DOHH2 (cell line): ENCODE data around the gene NPBWR2.

Experiments used
- H3F3A ChIP-seq: fragments of 200-600 bp; sonication (generic), shearing (Covaris generic); 2 replicates; pipeline ENCODE4 v1.6.0; 2016; ENCODE audit warnings: antibody characterized with exemption, mild to moderate bottlenecking; ENCODE audit not compliant: control insufficient read depth, insufficient read depth
- H3K27ac ChIP-seq: fragments of 200-600 bp; sonication (generic); 2 replicates; pipeline ENCODE4 v1.5.1; 2014; ENCODE audit warnings: low read depth, mild to moderate bottlenecking, low read length, moderate library complexity
- H3K27me3 ChIP-seq: fragments of 200-600 bp; sonication (generic); 2 replicates; pipeline ENCODE4 v1.6.1; 2014; ENCODE audit warnings: mild to moderate bottlenecking, low read length, mixed read lengths; ENCODE audit not compliant: control insufficient read depth
- H3K36me3 ChIP-seq: fragments of 200-600 bp; sonication (generic); 2 replicates; pipeline ENCODE4 v1.6.1; 2014; ENCODE audit warnings: mild to moderate bottlenecking, low read length, moderate library complexity, mixed read lengths; ENCODE audit not compliant: control insufficient read depth
- H3K4me1 ChIP-seq: fragments of 200-600 bp; sonication (generic); 2 replicates; pipeline ENCODE4 v1.6.1; 2014; ENCODE audit warnings: mild to moderate bottlenecking, low read length, mixed read lengths; ENCODE audit not compliant: control insufficient read depth
- H3K4me2 ChIP-seq: fragments of 200-600 bp; sonication (generic); 2 replicates; pipeline ENCODE4 v1.6.0; 2014; ENCODE audit warnings: mild to moderate bottlenecking, low read length, moderate library complexity
- H3K4me3 ChIP-seq: fragments of 200-600 bp; sonication (generic); 2 replicates; pipeline ENCODE4 v1.5.1; 2014; ENCODE audit warnings: mild to moderate bottlenecking, low read length, mixed read lengths
- H3K79me2 ChIP-seq: fragments of 200-600 bp; sonication (generic); 2 replicates; pipeline ENCODE4 v1.6.1; 2014; ENCODE audit warnings: mild to moderate bottlenecking, low read length, mixed read lengths; ENCODE audit not compliant: control insufficient read depth
- H3K9me2 ChIP-seq: fragments of 200-600 bp; sonication (generic); replicated peaks from 2 replicates; pipeline ENCODE4 v1.6.1; 2014; ENCODE audit warnings: mild to moderate bottlenecking, low read length, mixed read lengths; ENCODE audit not compliant: control insufficient read depth
- H3K9me3 ChIP-seq: fragments of 200-600 bp; sonication (generic); 2 replicates; pipeline ENCODE4 v1.6.1; 2014; ENCODE audit warnings: antibody characterized with exemption, low read length, mixed read lengths; ENCODE audit not compliant: control insufficient read depth, insufficient read depth
- H4K20me1 ChIP-seq: fragments of 200-600 bp; sonication (generic); 2 replicates; pipeline ENCODE4 v1.6.0; 2014; ENCODE audit warnings: low read depth, mild to moderate bottlenecking, antibody characterized with exemption, low read length, moderate library complexity; ENCODE audit not compliant: control insufficient read depth, insufficient read depth
- EZH2phosphoT487 ChIP-seq: fragments of 200-600 bp; sonication (generic); IDR thresholded peaks from 2 replicates; pipeline ENCODE4 v1.6.1; 2017; ENCODE audit warnings: borderline replicate concordance, mild to moderate bottlenecking, antibody characterized with exemption, low read length, moderate library complexity, mixed read lengths
- TF ChIP-seq, protein P1 (sequence below): fragments of 200-600 bp; sonication (generic); IDR thresholded peaks from one replicate; pipeline ENCODE4 v1.5.1; 2014; ENCODE audit warnings: antibody characterized with exemption, mild to moderate bottlenecking, low read depth, low read length; ENCODE audit not compliant: poor library complexity, severe bottlenecking

NPBWR2 gene

DNA sequence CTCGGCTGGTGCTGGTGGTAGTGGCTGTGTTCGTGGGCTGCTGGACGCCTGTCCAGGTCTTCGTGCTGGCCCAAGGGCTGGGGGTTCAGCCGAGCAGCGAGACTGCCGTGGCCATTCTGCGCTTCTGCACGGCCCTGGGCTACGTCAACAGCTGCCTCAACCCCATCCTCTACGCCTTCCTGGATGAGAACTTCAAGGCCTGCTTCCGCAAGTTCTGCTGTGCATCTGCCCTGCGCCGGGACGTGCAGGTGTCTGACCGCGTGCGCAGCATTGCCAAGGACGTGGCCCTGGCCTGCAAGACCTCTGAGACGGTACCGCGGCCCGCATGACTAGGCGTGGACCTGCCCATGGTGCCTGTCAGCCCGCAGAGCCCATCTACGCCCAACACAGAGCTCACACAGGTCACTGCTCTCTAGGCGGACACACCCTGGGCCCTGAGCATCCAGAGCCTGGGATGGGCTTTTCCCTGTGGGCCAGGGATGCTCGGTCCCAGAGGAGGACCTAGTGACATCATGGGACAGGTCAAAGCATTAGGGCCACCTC lies 8.8 kb downstream of the NPBWR2 start:
- H3K36me3 ChIP-seq, result no peaks in the 10 kb centered on the region
- H3F3A ChIP-seq, result peaks cover 5% of the 10 kb centered on the region; the same call in 1 of the 2 replicates
- H3K4me2 ChIP-seq, result no peak overlapping the region
- no peak overlapping the region for H3K4me3 ChIP-seq
- H3K9me2 ChIP-seq, result no peaks in the 10 kb centered on the region
- H3K27me3 ChIP-seq, result peaks cover 13% of the 10 kb centered on the region
- H3K79me2 ChIP-seq, result no peaks in the 10 kb centered on the region
- TF ChIP-seq EZH2phosphoT487, result no peak
- TF ChIP-seq, protein P1, sequence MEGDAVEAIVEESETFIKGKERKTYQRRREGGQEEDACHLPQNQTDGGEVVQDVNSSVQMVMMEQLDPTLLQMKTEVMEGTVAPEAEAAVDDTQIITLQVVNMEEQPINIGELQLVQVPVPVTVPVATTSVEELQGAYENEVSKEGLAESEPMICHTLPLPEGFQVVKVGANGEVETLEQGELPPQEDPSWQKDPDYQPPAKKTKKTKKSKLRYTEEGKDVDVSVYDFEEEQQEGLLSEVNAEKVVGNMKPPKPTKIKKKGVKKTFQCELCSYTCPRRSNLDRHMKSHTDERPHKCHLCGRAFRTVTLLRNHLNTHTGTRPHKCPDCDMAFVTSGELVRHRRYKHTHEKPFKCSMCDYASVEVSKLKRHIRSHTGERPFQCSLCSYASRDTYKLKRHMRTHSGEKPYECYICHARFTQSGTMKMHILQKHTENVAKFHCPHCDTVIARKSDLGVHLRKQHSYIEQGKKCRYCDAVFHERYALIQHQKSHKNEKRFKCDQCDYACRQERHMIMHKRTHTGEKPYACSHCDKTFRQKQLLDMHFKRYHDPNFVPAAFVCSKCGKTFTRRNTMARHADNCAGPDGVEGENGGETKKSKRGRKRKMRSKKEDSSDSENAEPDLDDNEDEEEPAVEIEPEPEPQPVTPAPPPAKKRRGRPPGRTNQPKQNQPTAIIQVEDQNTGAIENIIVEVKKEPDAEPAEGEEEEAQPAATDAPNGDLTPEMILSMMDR, result no peak
- H3K4me1 ChIP-seq, result peaks cover 46% of the 10 kb centered on the region
- H3K9me3 ChIP-seq, result peaks cover 8% of the 10 kb centered on the region; the same call in 1 of the 2 replicates
- H3K27ac ChIP-seq, result no peak overlapping the region
- 0 out of 2 replicates have a peak, but pooled peaks cover 4% of the 10 kb centered on the region for H4K20me1 ChIP-seq

DNA sequence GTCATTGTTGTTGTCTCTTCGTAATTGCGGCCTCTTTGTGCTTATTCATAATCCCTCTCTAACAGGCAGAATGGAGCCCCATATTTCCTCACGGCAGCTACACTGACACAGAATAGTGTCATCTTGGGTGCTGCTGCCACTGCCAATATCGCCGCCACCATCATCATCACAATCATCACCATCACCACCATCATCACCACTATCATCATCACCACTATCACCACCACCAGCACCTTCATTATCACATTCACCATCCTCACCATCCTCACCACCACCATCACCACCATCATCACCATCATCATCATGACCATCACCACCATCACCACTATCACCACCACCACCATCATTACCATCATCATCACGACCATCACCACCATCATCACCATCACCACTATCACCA lies 10.8 kb downstream of the NPBWR2 start:
- Histone ChIP-seq H3F3A (peaks cover 5% of the 10 kb centered on the region; the same call in 1 of the 2 replicates), H3K27ac (no peak overlapping the region), H3K9me2 (no peaks in the 10 kb centered on the region), H3K4me1 (peaks cover 26% of the 10 kb centered on the region), H4K20me1 (no peaks in the 10 kb centered on the region), H3K9me3 (peaks cover 8% of the 10 kb centered on the region; the same call in 1 of the 2 replicates), H3K79me2 (no peaks in the 10 kb centered on the region), H3K36me3 (no peaks in the 10 kb centered on the region), H3K4me3 (no peak overlapping the region), H3K4me2 (no peak overlapping the region), H3K27me3 (no peaks in the 10 kb centered on the region)
- no peak for TF ChIP-seq EZH2phosphoT487
- TF ChIP-seq, protein P1, result no peak

DNA sequence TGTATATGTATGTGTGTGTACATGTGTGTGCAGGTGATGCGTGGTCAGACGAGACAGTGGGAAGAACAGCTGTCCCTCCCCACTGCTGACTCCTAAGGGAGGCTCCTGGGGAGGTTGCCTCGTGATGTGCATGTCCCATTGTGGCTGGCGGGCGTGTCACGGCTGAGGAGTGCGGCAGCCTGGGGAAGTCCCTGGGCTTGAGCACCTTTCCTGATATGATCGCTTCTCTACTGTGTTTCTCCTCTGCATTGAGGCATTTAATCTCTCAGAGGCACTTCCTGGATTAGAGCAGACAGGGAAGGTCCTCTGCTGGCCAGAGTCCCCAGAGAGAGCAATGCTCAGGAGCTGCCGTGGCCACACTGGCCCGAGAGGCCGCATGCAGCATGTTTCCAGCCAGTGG lies 11.4 kb downstream of the NPBWR2 start:
- H3K4me2 ChIP-seq, result no peak overlapping the region
- no peaks in the 10 kb centered on the region for H3K27me3 ChIP-seq
- H4K20me1 ChIP-seq, result no peaks in the 10 kb centered on the region
- peaks cover 8% of the 10 kb centered on the region; the same call in 1 of the 2 replicates for H3K9me3 ChIP-seq
- no peak for TF ChIP-seq EZH2phosphoT487
- TF ChIP-seq, protein P1, result no peak
- H3K27ac ChIP-seq, result no peak overlapping the region
- no peaks in the 10 kb centered on the region for H3K36me3 ChIP-seq
- H3K79me2 ChIP-seq, result no peaks in the 10 kb centered on the region
- peaks cover 20% of the 10 kb centered on the region for H3K4me1 ChIP-seq
- no peak overlapping the region for H3K4me3 ChIP-seq
- no peaks in the 10 kb centered on the region for H3K9me2 ChIP-seq
- H3F3A ChIP-seq, result peaks cover 4% of the 10 kb centered on the region; the same call in 1 of the 2 replicates
